ENCODE results near the gene EEFSEC.
A peak's percentile ranks its signal among the peaks of the same experiment; 100 is the strongest.

The EEFSEC gene

GRCh38 chr3:128152419-128153155, 694 bp upstream of the EEFSEC start:
- peak overlapping the region; percentile 97 for H3K4me3 ChIP-seq (ENCODE audit: low read depth, low read length)
- TF ChIP-seq CTCF (IDR thresholded peaks at IDR 0.05; ENCODE audit: borderline replicate concordance, insufficient read depth, low read depth, low read length), result no peak

DNA sequence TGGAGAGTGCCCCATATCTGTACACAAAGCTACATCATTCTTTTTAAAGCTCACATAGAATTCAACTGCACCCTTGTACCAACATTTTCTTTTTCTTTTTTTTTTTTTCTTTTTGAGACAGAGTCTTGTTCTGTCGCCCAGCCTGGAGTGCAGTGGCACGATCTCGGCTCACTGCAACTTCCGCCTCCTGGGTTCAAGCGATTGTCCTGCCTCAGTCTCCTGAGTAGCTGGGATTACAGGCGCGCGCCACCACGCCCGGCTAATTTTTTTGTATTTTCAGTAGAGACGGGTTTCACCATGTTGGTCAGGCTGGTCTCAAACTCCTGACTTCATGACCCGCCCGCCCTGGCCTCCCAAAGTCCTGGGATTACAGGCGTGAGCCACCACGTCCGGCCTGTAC, 1.1 kb downstream of the EEFSEC start:
- H3K4me3 ChIP-seq (ENCODE audit: low read depth, low read length), result peak overlapping the region; percentile 97

GRCh38 chr3:128155616-128156360, 2.5 kb downstream of the EEFSEC start:
- TF ChIP-seq CTCF (IDR thresholded peaks at IDR 0.05; ENCODE audit: borderline replicate concordance, insufficient read depth, low read depth, low read length), result no peak
- no peak overlapping the region for H3K4me3 ChIP-seq (ENCODE audit: low read depth, low read length)

DNA sequence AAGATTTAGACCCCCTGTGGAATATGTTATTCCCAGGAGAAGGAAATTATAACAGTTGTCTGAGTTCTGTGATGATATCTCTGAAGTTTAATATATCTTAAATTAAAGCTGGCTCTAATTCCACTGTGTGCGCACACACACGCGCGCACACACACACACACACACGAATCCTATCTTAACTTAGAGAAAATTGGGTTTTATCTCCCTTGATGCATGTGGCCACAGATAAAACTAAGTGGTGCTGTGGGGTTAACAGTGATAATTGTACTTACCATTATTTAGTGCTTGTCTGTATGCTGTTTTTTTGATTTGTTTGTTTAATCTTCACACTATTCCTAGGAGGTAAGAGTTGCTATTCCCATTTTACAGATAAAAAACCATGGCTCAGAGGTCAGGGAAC, 7.4 kb downstream of the EEFSEC start:
- no peak overlapping the region for H3K4me3 ChIP-seq (ENCODE audit: low read depth, low read length)
- no peak for TF ChIP-seq CTCF (IDR thresholded peaks at IDR 0.05; ENCODE audit: borderline replicate concordance, insufficient read depth, low read depth, low read length)

DNA sequence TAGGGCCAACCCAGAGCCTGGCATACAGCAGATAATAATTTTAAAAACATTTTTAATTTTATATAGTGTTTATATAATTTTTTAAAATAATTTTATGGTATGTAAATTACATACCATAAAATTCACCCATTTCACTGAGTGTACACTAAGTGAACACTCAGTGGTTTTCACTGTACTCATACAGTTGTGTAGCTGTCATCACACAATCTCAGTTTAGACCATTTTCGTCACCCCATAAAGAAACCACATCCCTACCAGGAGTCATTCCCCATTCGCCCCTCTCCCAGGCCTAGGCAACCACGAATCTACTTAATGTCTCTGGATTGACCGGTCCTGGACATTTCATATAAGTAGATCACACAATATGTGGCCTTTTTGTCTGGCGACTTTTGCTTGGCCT, 10.2 kb downstream of the EEFSEC start:
- H3K4me3 ChIP-seq (ENCODE audit: low read depth, low read length), result no peak overlapping the region
- no peak for TF ChIP-seq CTCF (IDR thresholded peaks at IDR 0.05; ENCODE audit: borderline replicate concordance, insufficient read depth, low read depth, low read length)

- no peak for TF ChIP-seq CTCF (IDR thresholded peaks at IDR 0.05; ENCODE audit: borderline replicate concordance, insufficient read depth, low read depth, low read length)
- H3K4me3 ChIP-seq (ENCODE audit: low read depth, low read length), result no peak overlapping the region
These were observed 13.7 kb downstream of the EEFSEC start for GRCh38 chr3:128166971-128167453.

- H3K4me3 ChIP-seq (ENCODE audit: low read depth, low read length), result no peak overlapping the region
- no peak for TF ChIP-seq CTCF (IDR thresholded peaks at IDR 0.05; ENCODE audit: borderline replicate concordance, insufficient read depth, low read depth, low read length)
These were observed 14.3 kb downstream of the EEFSEC start for GRCh38 chr3:128167646-128167972.
